ENCODE data around the gene PLA2G6.

GRCh38 chr22:38208551-38208968, 26.9 kb upstream of the PLA2G6 start:
- TF ChIP-seq IRF2 (CRISPR knock-in tag; IDR thresholded peaks at IDR 0.05; ENCODE audit: borderline replicate concordance, low read depth) (no peak), CTCF (IDR thresholded peaks at IDR 0.05) (no peak), SP1 (CRISPR knock-in tag; conservative IDR thresholded peaks at IDR 0.05) (no peak), ATF3 (CRISPR knock-in tag; conservative IDR thresholded peaks at IDR 0.05) (no peak), RORB (CRISPR knock-in tag; IDR thresholded peaks at IDR 0.05) (no peak), PRDM15 (CRISPR knock-in tag; IDR thresholded peaks at IDR 0.05) (no peak), SMAD4 (CRISPR knock-in tag; IDR thresholded peaks at IDR 0.05) (no peak)
- TF ChIP-seq, protein P1, sequence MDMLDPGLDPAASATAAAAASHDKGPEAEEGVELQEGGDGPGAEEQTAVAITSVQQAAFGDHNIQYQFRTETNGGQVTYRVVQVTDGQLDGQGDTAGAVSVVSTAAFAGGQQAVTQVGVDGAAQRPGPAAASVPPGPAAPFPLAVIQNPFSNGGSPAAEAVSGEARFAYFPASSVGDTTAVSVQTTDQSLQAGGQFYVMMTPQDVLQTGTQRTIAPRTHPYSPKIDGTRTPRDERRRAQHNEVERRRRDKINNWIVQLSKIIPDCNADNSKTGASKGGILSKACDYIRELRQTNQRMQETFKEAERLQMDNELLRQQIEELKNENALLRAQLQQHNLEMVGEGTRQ (CRISPR knock-in tag; IDR thresholded peaks at IDR 0.05) = no peak
- TF ChIP-seq, protein P2, sequence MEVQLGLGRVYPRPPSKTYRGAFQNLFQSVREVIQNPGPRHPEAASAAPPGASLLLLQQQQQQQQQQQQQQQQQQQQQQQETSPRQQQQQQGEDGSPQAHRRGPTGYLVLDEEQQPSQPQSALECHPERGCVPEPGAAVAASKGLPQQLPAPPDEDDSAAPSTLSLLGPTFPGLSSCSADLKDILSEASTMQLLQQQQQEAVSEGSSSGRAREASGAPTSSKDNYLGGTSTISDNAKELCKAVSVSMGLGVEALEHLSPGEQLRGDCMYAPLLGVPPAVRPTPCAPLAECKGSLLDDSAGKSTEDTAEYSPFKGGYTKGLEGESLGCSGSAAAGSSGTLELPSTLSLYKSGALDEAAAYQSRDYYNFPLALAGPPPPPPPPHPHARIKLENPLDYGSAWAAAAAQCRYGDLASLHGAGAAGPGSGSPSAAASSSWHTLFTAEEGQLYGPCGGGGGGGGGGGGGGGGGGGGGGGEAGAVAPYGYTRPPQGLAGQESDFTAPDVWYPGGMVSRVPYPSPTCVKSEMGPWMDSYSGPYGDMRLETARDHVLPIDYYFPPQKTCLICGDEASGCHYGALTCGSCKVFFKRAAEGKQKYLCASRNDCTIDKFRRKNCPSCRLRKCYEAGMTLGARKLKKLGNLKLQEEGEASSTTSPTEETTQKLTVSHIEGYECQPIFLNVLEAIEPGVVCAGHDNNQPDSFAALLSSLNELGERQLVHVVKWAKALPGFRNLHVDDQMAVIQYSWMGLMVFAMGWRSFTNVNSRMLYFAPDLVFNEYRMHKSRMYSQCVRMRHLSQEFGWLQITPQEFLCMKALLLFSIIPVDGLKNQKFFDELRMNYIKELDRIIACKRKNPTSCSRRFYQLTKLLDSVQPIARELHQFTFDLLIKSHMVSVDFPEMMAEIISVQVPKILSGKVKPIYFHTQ (CRISPR knock-in tag; IDR thresholded peaks at IDR 0.05) = no peak
- TF ChIP-seq, protein P3, sequence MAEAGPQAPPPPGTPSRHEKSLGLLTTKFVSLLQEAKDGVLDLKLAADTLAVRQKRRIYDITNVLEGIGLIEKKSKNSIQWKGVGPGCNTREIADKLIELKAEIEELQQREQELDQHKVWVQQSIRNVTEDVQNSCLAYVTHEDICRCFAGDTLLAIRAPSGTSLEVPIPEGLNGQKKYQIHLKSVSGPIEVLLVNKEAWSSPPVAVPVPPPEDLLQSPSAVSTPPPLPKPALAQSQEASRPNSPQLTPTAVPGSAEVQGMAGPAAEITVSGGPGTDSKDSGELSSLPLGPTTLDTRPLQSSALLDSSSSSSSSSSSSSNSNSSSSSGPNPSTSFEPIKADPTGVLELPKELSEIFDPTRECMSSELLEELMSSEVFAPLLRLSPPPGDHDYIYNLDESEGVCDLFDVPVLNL (CRISPR knock-in tag; IDR thresholded peaks at IDR 0.05; ENCODE audit: borderline replicate concordance, low read depth) = no peak
